Endothelial cell of umbilical vein (primary cell): Measurements from ENCODE around the gene EME2. TPM values are rescaled to one million over a fixed set of nuclear protein-coding genes. Genes with fewer than 3 reads are reported as not detected.
A peak's percentile ranks its signal among the peaks of the same experiment; 100 is the strongest.

Source experiments
- BruUV-seq: library from RNA; stranded (reverse); fragments of 400-500 nt; replicated peaks from 2 replicates; lab custom pipeline; 2021; lab: Mats Ljungman, UMichigan
- CTCF ChIA-PET: fragments of 300-600, 350-600 bp; sonication (Branson Sonifier 250); formaldehyde crosslinking; loops from one replicate; lab custom pipeline; 2021; ENCODE audit warnings: antibody characterized with exemption, inconsistent platforms; lab: Charles Lee
- POLR2A ChIA-PET: fragments of 300-600, 350-600 bp; sonication (Branson Sonifier 250); formaldehyde crosslinking; loops from one replicate; lab custom pipeline; 2021; ENCODE audit warnings: antibody characterized with exemption, inconsistent platforms; lab: Charles Lee
- DNase-seq: peaks from one replicate; pipeline ENCODE4 v3.0.0-alpha.2; 2011; ENCODE audit warnings: low read depth, low spot score
- FAIRE-seq: peaks from 2 replicates; lab custom pipeline; 2011; peaks lifted over from hg19 to GRCh38; lab: Jason Lieb, UNC
- H2AFZ ChIP-seq: 2 replicates; pipeline ENCODE4 v1.6.0; 2012; ENCODE audit warnings: low read depth, low read length, control low read depth, inconsistent platforms
- H3K27ac ChIP-seq: 2 replicates; pipeline ENCODE4 v1.5.1; 2011; ENCODE audit warnings: low read depth, mild to moderate bottlenecking, control low read depth, low read length, moderate library complexity; ENCODE audit not compliant: insufficient read depth
- H3K27me3 ChIP-seq, 2 experiments: 2 replicates each; pipeline versions ENCODE4 v1.6.0 to v1.6.1; 2011; ENCODE audit warnings: low read length in 2 of 2, mixed read lengths in 1 of 2; ENCODE audit not compliant: control insufficient read depth in 2 of 2, insufficient read depth in 2 of 2
- H3K36me3 ChIP-seq, 2 experiments: 2 replicates in 1 of 2; 3 replicates in 1 of 2; pipeline ENCODE4 v1.5.1; 2011; ENCODE audit warnings: low read length in 2 of 2, mild to moderate bottlenecking in 1 of 2, moderate library complexity in 1 of 2; ENCODE audit not compliant: control insufficient read depth in 2 of 2, insufficient read depth in 2 of 2; ENCODE audit errors: extremely low read depth in 1 of 2
- H3K4me1 ChIP-seq: 3 replicates; pipeline ENCODE4 v1.5.1; 2011; ENCODE audit warnings: mild to moderate bottlenecking, low read length; ENCODE audit not compliant: control insufficient read depth, insufficient read depth; ENCODE audit errors: extremely low read depth
- H3K4me2 ChIP-seq: 2 replicates; pipeline ENCODE4 v1.6.1; 2011; ENCODE audit warnings: low read length, control low read depth, mixed read lengths; ENCODE audit not compliant: insufficient read depth
- H3K4me3 ChIP-seq, 3 experiments: fragments of 200-600 bp in 1 of 3; sonication (generic), shearing (Covaris generic) in 1 of 3; replicated peaks in 1 of 3; 2 replicates each; pipeline ENCODE4 v1.5.1; 2011 to 2016; ENCODE audit warnings: control low read depth in 3 of 3, low read length in 3 of 3, mild to moderate bottlenecking in 2 of 3, inconsistent platforms in 1 of 3, low read depth in 1 of 3, moderate library complexity in 1 of 3; ENCODE audit not compliant: insufficient read depth in 1 of 3
- H3K79me2 ChIP-seq: 2 replicates; pipeline ENCODE4 v1.6.0; 2012; ENCODE audit warnings: low read length, inconsistent platforms; ENCODE audit not compliant: control insufficient read depth, insufficient read depth
- H3K9ac ChIP-seq: replicated peaks from 2 replicates; pipeline ENCODE3; 2011; ENCODE audit warnings: low read length, control low read depth; ENCODE audit not compliant: insufficient read depth; ENCODE audit errors: extremely low read depth
- H3K9me1 ChIP-seq: replicated peaks from 3 replicates; pipeline ENCODE4 v1.6.0; 2011; ENCODE audit warnings: mild to moderate bottlenecking, low read length; ENCODE audit not compliant: control insufficient read depth, insufficient read depth; ENCODE audit errors: extremely low read depth
- H3K9me3 ChIP-seq: replicated peaks from 2 replicates; pipeline ENCODE4 v1.5.1; 2012; ENCODE audit warnings: low read length, inconsistent platforms; ENCODE audit not compliant: control insufficient read depth, insufficient read depth
- H4K20me1 ChIP-seq: replicated peaks from 2 replicates; pipeline ENCODE3; 2011; ENCODE audit warnings: mild to moderate bottlenecking, low read length; ENCODE audit not compliant: control insufficient read depth, insufficient read depth; ENCODE audit errors: extremely low read depth
- CTCF ChIP-seq, 2 donors: IDR thresholded peaks; 1 replicate in 1 of 2; 2 replicates in 1 of 2; pipeline ENCODE4 v1.5.1; 2011; ENCODE audit warnings: low read length in 2 of 2, mild to moderate bottlenecking in 2 of 2, moderate library complexity in 2 of 2, control low read depth in 1 of 2, inconsistent platforms in 1 of 2, low read depth in 1 of 2; ENCODE audit not compliant: insufficient read depth in 1 of 2; ENCODE audit errors: extremely low read depth in 1 of 2
- EZH2 ChIP-seq: IDR thresholded peaks from 2 replicates; pipeline ENCODE4 v1.6.1; 2012; ENCODE audit warnings: borderline replicate concordance, low read depth, mild to moderate bottlenecking, moderate library complexity, low read length, inconsistent platforms; ENCODE audit not compliant: severe bottlenecking
- GATA2 ChIP-seq: IDR thresholded peaks from 2 replicates; pipeline ENCODE4 v1.7.0; 2011; ENCODE audit warnings: low read depth, mild to moderate bottlenecking, moderate library complexity, mixed read lengths, low read length; ENCODE audit not compliant: insufficient read length, insufficient read depth
- POLR2AphosphoS5 ChIP-seq: IDR thresholded peaks from 2 replicates; pipeline ENCODE4 v1.6.1; 2012; ENCODE audit warnings: low read depth, mild to moderate bottlenecking, control low read depth, low read length, moderate library complexity; ENCODE audit not compliant: insufficient read depth
- dilution Hi-C: fragments of 300-500 bp; cut with MboI; formaldehyde crosslinking; loops from one replicate; pipeline ENCODE4 v1.15.0; 2019; ENCODE audit warnings: low sequenced_read_pairs; ENCODE audit not compliant: extremely low pct_ligation_motif_present
- intact Hi-C: fragments of 100-400 bp; cut with micrococcal nuclease; formaldehyde crosslinking; loops from one replicate; pipeline ENCODE4 v1.10.0; 2022
- polyA plus RNA-seq, 4 experiments: library from polyadenylated mRNA; depleted of rRNA in 3 of 4; stranded (reverse) in 3 of 4; unstranded in 1 of 4; fragments of >200 nt; gene quantifications; 2 replicates each; pipeline versions ENCODE4 v1.2.1 to v1.2.3, GENCODE V29; 2011 to 2012; ENCODE audit warnings: missing spikeins in 1 of 4
- total RNA-seq: library from RNA; stranded (reverse); gene quantifications from 2 replicates; pipeline ENCODE4 v1.2.3, GENCODE V29; 2021

Gene EME2
- total and polyA plus RNA-seq, 2 donors (not counting 3 experiments of a cell fraction or from before 2014, with no cell fraction given) = 9.7 to 21.4 TPM

- no peaks in the 10 kb centered on the region for H3K4me1 ChIP-seq
- H3K79me2 ChIP-seq = no peaks in the 10 kb centered on the region
- no peak overlapping the region for H3K27ac ChIP-seq
- dilution Hi-C loops (no loop called here), intact Hi-C loops (no loop called here)
- ChIA-PET CTCF (interaction anchor here (0.7 to 1.6 kb wide), 2 partner anchors 40 to 58 kb away, joined by 4 read pairs; partner anchors contain the start of gene MAPK8IP3), POLR2A (no interaction called here)
- BruUV-seq = no TSS peak
- H3K9ac ChIP-seq = no peak overlapping the region
- no peaks in the 10 kb centered on the region for H3K27me3 ChIP-seq
- DNase-seq (no peak), FAIRE-seq (no peak)
- no peak overlapping the region for H3K4me2 ChIP-seq
- no peaks in the 10 kb centered on the region for H4K20me1 ChIP-seq
- H3K9me3 ChIP-seq = no peaks in the 10 kb centered on the region
- no peaks in the 10 kb centered on the region for H3K9me1 ChIP-seq
- H2AFZ ChIP-seq = no peak overlapping the region
- no peak overlapping the region for H3K4me3 ChIP-seq
- TF ChIP-seq CTCF (IDR thresholded peaks at IDR 0.05; ENCODE audit: extremely low read depth in 1 of 2, insufficient read depth in 1 of 2, low read depth in 1 of 2, low read length in 2 of 2) = peak; percentile 26 to 49
- no peak for TF ChIP-seq EZH2
- TF ChIP-seq GATA2 = no peak
- no peak for TF ChIP-seq POLR2AphosphoS5
- peaks cover 5 to 58% of the 10 kb centered on the region in 2 experiments for H3K36me3 ChIP-seq
These were observed 8.8 kb upstream of the EME2 start for GRCh38 chr16:1763521-1764511.
